ENCODE data around the gene NANOS3. TPM values are rescaled to one million over a fixed set of nuclear protein-coding genes. Genes with fewer than 3 reads are reported as not detected.

Gene NANOS3
- total and polyA plus RNA-seq, 9 of the 15 experiments (the other 6 are each of a cell fraction or from before 2014, with no cell fraction given) = not detected

DNA sequence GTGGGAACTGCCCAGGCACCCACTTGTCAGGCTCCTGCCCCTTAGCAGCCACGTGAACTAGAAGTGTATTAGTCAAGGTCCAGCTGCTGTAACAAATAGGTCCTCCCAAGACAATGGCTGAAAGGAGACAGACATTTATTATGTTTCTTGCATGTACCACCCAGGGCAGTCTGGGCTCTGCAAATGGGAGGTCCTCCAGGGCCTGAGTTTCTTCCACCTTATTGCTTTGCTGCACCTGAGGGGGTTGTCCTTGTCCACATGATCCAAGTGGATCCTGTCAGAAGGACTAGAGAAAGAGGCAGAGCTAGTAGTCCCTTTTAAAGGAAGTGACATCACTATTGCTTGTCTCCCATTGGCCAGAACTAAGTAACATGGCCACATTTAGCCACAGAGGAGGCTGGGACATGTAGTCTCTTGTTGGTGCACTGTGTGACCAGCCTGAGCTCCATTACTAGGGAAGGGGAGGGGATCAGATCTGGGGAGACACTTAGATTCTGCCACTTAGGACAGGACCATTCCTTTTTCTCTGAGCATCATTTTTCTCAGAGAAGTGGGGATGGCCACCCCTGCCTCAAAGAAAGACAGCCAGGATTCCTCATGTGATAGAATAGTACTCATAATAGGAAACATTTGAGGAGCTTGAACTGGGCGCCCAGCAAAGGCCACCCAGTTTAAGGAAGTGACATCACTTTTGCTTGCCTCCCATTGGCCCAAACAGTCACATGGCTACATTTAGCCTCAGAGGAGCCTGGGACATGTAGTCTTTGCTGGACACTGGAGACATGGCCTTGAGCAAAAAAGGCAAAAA is 44.2 kb downstream of the NANOS3 start (continued):
- TF ChIP-seq, protein P1, sequence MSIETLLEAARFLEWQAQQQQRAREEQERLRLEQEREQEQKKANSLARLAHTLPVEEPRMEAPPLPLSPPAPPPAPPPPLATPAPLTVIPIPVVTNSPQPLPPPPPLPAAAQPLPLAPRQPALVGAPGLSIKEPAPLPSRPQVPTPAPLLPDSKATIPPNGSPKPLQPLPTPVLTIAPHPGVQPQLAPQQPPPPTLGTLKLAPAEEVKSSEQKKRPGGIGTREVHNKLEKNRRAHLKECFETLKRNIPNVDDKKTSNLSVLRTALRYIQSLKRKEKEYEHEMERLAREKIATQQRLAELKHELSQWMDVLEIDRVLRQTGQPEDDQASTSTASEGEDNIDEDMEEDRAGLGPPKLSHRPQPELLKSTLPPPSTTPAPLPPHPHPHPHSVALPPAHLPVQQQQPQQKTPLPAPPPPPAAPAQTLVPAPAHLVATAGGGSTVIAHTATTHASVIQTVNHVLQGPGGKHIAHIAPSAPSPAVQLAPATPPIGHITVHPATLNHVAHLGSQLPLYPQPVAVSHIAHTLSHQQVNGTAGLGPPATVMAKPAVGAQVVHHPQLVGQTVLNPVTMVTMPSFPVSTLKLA (conservative IDR thresholded peaks at IDR 0.05) = peak in 1 of 2 experiments; percentile 9; a peak in 1 of 4 replicates
- TF ChIP-seq, protein P2, sequence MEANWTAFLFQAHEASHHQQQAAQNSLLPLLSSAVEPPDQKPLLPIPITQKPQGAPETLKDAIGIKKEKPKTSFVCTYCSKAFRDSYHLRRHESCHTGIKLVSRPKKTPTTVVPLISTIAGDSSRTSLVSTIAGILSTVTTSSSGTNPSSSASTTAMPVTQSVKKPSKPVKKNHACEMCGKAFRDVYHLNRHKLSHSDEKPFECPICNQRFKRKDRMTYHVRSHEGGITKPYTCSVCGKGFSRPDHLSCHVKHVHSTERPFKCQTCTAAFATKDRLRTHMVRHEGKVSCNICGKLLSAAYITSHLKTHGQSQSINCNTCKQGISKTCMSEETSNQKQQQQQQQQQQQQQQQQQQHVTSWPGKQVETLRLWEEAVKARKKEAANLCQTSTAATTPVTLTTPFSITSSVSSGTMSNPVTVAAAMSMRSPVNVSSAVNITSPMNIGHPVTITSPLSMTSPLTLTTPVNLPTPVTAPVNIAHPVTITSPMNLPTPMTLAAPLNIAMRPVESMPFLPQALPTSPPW (CRISPR knock-in tag; IDR thresholded peaks at IDR 0.05) = 0 out of 2 replicates have a peak, but pooled peaks have one; percentile 12
- TF ChIP-seq, protein P3, sequence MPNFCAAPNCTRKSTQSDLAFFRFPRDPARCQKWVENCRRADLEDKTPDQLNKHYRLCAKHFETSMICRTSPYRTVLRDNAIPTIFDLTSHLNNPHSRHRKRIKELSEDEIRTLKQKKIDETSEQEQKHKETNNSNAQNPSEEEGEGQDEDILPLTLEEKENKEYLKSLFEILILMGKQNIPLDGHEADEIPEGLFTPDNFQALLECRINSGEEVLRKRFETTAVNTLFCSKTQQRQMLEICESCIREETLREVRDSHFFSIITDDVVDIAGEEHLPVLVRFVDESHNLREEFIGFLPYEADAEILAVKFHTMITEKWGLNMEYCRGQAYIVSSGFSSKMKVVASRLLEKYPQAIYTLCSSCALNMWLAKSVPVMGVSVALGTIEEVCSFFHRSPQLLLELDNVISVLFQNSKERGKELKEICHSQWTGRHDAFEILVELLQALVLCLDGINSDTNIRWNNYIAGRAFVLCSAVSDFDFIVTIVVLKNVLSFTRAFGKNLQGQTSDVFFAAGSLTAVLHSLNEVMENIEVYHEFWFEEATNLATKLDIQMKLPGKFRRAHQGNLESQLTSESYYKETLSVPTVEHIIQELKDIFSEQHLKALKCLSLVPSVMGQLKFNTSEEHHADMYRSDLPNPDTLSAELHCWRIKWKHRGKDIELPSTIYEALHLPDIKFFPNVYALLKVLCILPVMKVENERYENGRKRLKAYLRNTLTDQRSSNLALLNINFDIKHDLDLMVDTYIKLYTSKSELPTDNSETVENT (CRISPR knock-in tag; IDR thresholded peaks at IDR 0.05) = no peak
- TF ChIP-seq ZNF507 (tag; conservative IDR thresholded peaks at IDR 0.05) (no peak), ATF3 (IDR thresholded peaks at IDR 0.05) (peak; percentile 52), ATF3 (CRISPR knock-in tag; conservative IDR thresholded peaks at IDR 0.05) (no peak), ARHGAP35 (IDR thresholded peaks at IDR 0.05; ENCODE audit: partially characterized antibody) (no peak), PRPF4 (IDR thresholded peaks at IDR 0.05; ENCODE audit: insufficient read depth, low read depth, low read length, poor library complexity, severe bottlenecking) (no peak), SIX5 (IDR thresholded peaks at IDR 0.05; ENCODE audit: borderline replicate concordance in 1 of 2, insufficient read depth in 1 of 2, low read depth in 1 of 2, low read length in 2 of 2) (peak; percentile 75 to 77), USF2 (CRISPR knock-in tag; IDR thresholded peaks at IDR 0.05) (peak; percentile 96), TAF9B (IDR thresholded peaks at IDR 0.05; ENCODE audit: partially characterized antibody) (no peak), CREB1 (IDR thresholded peaks at IDR 0.05) (peak; percentile 53; the same call in 1 of the 2 replicates), CREB1 (CRISPR knock-in tag; IDR thresholded peaks at IDR 0.05) (peak; percentile 78), ZNF133 (CRISPR knock-in tag; IDR thresholded peaks at IDR 0.05) (no peak), ZNF408 (CRISPR knock-in tag; IDR thresholded peaks at IDR 0.05; ENCODE audit: low read depth) (no peak), BRF2 (IDR thresholded peaks at IDR 0.05; ENCODE audit: borderline replicate concordance, insufficient read depth, insufficient read length) (no peak), RBBP5 (IDR thresholded peaks at IDR 0.05; ENCODE audit: borderline replicate concordance, insufficient read depth, low read length, poor library complexity, severe bottlenecking) (no peak), ATF7 (IDR thresholded peaks at IDR 0.05) (peak; percentile 85; the same call in 1 of the 2 replicates)
